Muscle of leg (tissue), 11 donors: ENCODE data around the gene MLXIPL. TPM values are rescaled to one million over a fixed set of nuclear protein-coding genes. Genes with fewer than 3 reads are reported as not detected.
A peak's percentile ranks its signal among the peaks of the same experiment; 100 is the strongest.
"Not testable (repeated sequence)": the region's sequence is repeated elsewhere in the genome, so short reads cannot be mapped to it uniquely, and the experiment has no call there.

Experiments
- DNase-seq: peaks from one replicate; pipeline ENCODE4 v3.0.0; 2013
- H3K27ac ChIP-seq: one replicate; pipeline ENCODE4 v1.5.1; 2013; ENCODE audit warnings: mild to moderate bottlenecking, low read length, control low read depth
- H3K27me3 ChIP-seq: one replicate; pipeline ENCODE4 v1.6.1; 2013; ENCODE audit warnings: low read length; ENCODE audit not compliant: control insufficient read depth, insufficient read depth
- H3K36me3 ChIP-seq: one replicate; pipeline ENCODE4 v1.6.1; 2013; ENCODE audit warnings: low read length; ENCODE audit not compliant: control insufficient read depth, insufficient read depth
- H3K4me1 ChIP-seq: one replicate; pipeline ENCODE4 v1.6.1; 2013; ENCODE audit warnings: low read length; ENCODE audit not compliant: control insufficient read depth, insufficient read depth
- H3K4me3 ChIP-seq: one replicate; pipeline ENCODE4 v1.5.1; 2013; ENCODE audit warnings: low read length, control low read depth
- H3K9me3 ChIP-seq: replicated peaks from 2 replicates; pipeline ENCODE4 v1.6.1; 2013; ENCODE audit warnings: low read depth, low read length; ENCODE audit not compliant: control insufficient read depth
- WGBS: methylation state at CpG from one replicate; pipeline ENCODE4 v1.1.5; 2013; ENCODE audit warnings: missing lambda C conversion rate; ENCODE audit not compliant: insufficient coverage; 5-methylcytosine and 5-hydroxymethylcytosine counted together
- polyA plus RNA-seq, 8 donors: library from polyadenylated mRNA; unstranded; fragments of 120-200 nt; gene quantifications; one replicate each; pipeline versions ENCODE4 v1.2.1 to v1.2.3, GENCODE V29; 2013; ENCODE audit warnings: inconsistent platforms in 1 of 8, low replicate concordance in 1 of 8; ENCODE audit not compliant: insufficient read length in 8 of 8, insufficient read depth in 1 of 8
- total RNA-seq: library from RNA; stranded (reverse); fragments of 120-200 nt; gene quantifications from one replicate; pipeline ENCODE4 v1.2.4, GENCODE V29; 2013

Gene MLXIPL
- total and polyA plus RNA-seq, 9 donors: 0.12 to 3.1 (median 0.19) TPM

DNA sequence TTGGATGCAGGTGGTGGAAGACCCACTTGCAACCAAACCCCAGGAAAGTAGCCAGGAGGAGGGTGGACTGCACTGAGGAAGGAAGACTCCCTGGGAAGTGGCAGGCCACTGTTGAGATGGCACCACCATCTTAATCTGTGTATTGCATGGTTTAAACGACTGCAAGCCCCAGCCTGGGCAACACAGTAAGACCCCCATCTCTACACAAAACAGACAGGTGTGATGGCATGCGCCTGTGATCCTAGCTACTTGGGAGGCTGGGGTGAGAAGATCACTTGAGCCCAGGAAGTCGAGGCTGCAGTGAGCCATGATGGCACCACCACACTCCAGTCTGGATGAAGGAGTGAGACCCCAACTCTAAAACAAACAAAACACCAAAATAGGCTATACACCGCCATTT, 57.2 kb downstream of the MLXIPL start:
- DNase-seq: no peak
- WGBS: no CpG with 5 or more reads among the region's 4 CpGs
- Histone ChIP-seq H3K27me3 (peaks cover 2% of the 10 kb centered on the region), H3K4me1 (no peaks in the 10 kb centered on the region), H3K9me3 (no peaks in the 10 kb centered on the region), H3K4me3 (no peak overlapping the region), H3K36me3 (peaks cover 31% of the 10 kb centered on the region), H3K27ac (no peak overlapping the region)

DNA sequence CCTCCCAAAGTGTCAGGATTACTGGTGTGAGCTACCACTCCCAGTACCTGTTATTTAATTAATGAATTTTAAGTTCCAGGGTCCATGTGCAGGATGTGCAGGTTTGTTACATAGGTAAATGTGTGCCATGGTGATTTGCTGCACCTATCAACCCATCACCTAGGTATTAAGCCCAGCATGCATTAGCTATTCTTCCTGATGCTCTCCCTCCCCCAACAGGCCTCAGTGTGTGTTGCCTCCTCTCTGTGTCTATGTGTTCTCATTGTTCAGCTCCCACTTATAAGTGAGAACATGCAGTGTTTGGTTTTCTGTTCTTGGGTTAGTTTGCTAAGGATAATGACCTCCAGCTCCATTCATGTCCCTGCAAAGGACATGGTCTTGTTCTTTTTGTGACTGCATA, 57.9 kb downstream of the MLXIPL start:
- H3K27me3 ChIP-seq, H3K27ac ChIP-seq, H3K4me3 ChIP-seq, H3K4me1 ChIP-seq, H3K9me3 ChIP-seq, DNase-seq: not testable (repeated sequence)
- peaks cover 25% of the 10 kb centered on the region for H3K36me3 ChIP-seq

DNA sequence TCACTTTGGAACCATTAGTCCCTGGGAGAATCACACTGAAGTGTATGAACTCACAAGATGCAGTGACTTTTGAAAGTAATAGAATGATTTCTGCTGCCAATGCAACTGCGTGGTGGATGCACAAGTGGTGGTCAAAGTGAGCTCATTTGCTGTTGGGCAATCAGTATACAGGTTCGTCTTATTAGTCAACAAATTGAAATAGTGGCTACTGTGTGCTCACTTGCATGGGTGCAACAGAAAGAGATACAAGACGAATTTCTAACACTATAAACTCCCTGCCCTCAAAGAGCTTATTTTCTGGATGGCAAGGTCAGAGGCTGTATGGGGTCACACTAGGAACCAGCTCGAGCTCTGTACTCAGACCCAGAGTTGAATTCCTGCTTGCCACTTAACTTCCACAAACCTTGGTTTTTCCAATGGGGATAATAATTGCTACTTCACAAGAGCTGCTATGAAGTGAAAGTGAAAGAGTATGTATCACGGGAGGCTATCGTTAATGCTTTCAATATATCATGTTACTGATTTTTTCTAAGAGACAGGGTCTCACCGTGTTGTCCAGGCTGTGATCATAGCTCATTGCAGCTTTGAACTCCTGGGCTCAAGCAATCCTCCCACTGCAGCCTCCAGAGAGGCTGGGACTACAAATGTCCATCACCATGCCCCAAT, 58.5 kb downstream of the MLXIPL start:
- H3K9me3 ChIP-seq: no peaks in the 10 kb centered on the region
- peaks cover 19% of the 10 kb centered on the region for H3K36me3 ChIP-seq
- no peak overlapping the region for H3K4me3 ChIP-seq
- DNase-seq: no peak
- WGBS: 84% methylated on average over 3 of the region's 7 CpGs
- no peak overlapping the region for H3K27ac ChIP-seq
- no peaks in the 10 kb centered on the region for H3K4me1 ChIP-seq
- H3K27me3 ChIP-seq: peaks cover 2% of the 10 kb centered on the region

DNA sequence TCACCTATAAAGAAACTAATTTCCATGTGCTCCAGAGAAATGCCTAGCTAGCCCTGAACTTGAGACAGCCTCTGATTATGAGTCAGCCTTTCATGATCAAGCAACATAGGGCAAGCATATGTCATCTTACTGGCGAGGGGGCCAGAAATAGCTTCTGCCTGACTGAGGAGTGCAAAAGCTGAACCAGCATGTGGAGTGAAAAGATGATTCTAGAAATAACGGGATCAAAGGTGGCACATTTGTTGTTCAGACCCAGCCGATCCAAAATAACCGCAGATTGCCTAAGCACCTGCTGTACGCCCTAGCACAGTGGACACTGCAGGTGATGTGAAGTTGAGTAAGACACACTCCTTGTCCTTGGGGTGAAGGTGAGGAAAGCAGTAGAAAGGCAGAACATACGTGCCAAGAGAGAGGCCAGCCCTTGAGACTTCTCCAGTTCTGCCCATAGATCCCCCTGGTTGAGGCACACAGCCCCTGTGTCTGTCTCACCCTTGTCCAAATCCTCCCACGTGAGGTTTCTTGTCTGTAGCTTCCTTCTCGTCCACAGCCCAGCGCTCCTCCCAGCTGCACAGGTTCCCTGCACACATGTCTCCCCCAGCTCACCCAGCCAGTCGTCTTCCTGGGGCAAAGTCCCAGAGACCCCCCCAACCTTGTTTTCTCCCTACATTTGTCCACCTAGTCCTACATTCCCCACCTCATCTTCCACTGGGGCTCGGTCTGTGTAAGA, 64.0 kb downstream of the MLXIPL start:
- H3K36me3 ChIP-seq: no peaks in the 10 kb centered on the region
- H3K27me3 ChIP-seq: peaks cover 2% of the 10 kb centered on the region
- no peaks in the 10 kb centered on the region for H3K9me3 ChIP-seq
- H3K4me1 ChIP-seq: peaks cover 23% of the 10 kb centered on the region
- H3K4me3 ChIP-seq: no peak overlapping the region
- H3K27ac ChIP-seq: no peak overlapping the region
- DNase-seq: peak; percentile 32
- 69% methylated on average over 9 of the region's 11 CpGs for WGBS

- H3K27me3 ChIP-seq: no peaks in the 10 kb centered on the region
- peaks cover 23% of the 10 kb centered on the region for H3K4me1 ChIP-seq
- 5% methylated on average over 81 of the region's 83 CpGs for WGBS
- H3K4me3 ChIP-seq: peak within 1 kb of the TSS; percentile 66
- no peaks in the 10 kb centered on the region for H3K9me3 ChIP-seq
- peak within 1 kb of the TSS; percentile 95 for H3K27ac ChIP-seq
- peak; percentile 76 for DNase-seq
- peaks cover 7% of the 10 kb centered on the region for H3K36me3 ChIP-seq
Measured at GRCh38 chr7:73557397-73558257, 66.7 kb downstream of the MLXIPL start, which contains the start of gene BCL7B. TSS of gene BCL7B (minus strand) at chr7:73557690. CDS start at chr7:73557578, 112 bp downstream.

DNA sequence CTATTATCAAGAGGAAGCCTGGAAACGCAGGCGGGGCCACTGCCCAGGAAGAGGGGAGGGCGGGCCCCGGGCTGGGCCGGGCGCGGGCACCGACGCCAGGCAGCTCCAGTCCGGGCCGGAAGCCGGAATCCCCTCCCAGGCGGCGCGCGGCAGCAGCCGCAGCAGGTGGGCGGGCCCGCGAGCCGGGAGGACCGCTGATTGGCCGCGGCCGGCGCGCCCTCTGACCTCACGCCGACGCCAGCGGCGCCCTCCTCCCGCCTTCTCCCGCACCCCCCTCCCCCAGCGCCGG, 67.3 kb downstream of the MLXIPL start:
- peaks cover 23% of the 10 kb centered on the region for H3K4me1 ChIP-seq
- DNase-seq: peak; percentile 95
- peak overlapping the region; percentile 95 for H3K27ac ChIP-seq
- H3K9me3 ChIP-seq: no peaks in the 10 kb centered on the region
- peaks cover 13% of the 10 kb centered on the region for H3K36me3 ChIP-seq
- H3K27me3 ChIP-seq: no peaks in the 10 kb centered on the region
- peak overlapping the region; percentile 66 for H3K4me3 ChIP-seq
- under 1% methylated on average over 31 of the region's 36 CpGs for WGBS

GRCh38 chr7:73556208-73557107, 67.9 kb downstream of the MLXIPL start:
- Histone ChIP-seq H3K9me3 (no peaks in the 10 kb centered on the region), H3K27ac (peak overlapping the region; percentile 86)
- WGBS: 16% methylated on average over 10 of the region's 28 CpGs

GRCh38 chr7:73555411-73555982, 68.8 kb downstream of the MLXIPL start:
- WGBS: 82% methylated on average over 3 of the region's 6 CpGs
- H3K27me3 ChIP-seq: no peaks in the 10 kb centered on the region
- H3K36me3 ChIP-seq: peaks cover 21% of the 10 kb centered on the region
- no peaks in the 10 kb centered on the region for H3K9me3 ChIP-seq
- no peak overlapping the region for H3K27ac ChIP-seq
- no peak for DNase-seq
- H3K4me1 ChIP-seq: peaks cover 23% of the 10 kb centered on the region
- H3K4me3 ChIP-seq: no peak overlapping the region

More at GRCh38 chr7:73556208-73557107, 67.9 kb downstream of the MLXIPL start:
- H3K36me3 ChIP-seq: peaks cover 16% of the 10 kb centered on the region
- H3K4me3 ChIP-seq: peak overlapping the region; percentile 49
- no peak for DNase-seq
- H3K27me3 ChIP-seq: no peaks in the 10 kb centered on the region
- H3K4me1 ChIP-seq: peaks cover 23% of the 10 kb centered on the region

GRCh38 chr7:73550093-73550492, 74.2 kb downstream of the MLXIPL start:
- H3K27ac ChIP-seq, H3K27me3 ChIP-seq, H3K4me1 ChIP-seq, DNase-seq, H3K9me3 ChIP-seq, H3K4me3 ChIP-seq: not testable (repeated sequence)
- H3K36me3 ChIP-seq: peaks cover 51% of the 10 kb centered on the region
- WGBS: 93% methylated on average over 4 of the region's 5 CpGs
